HG03342 (cell line): Measurements from ENCODE around the gene RAPSN.

Experiments
- ATAC-seq: cut with Tn5 transposase; IDR thresholded peaks from one replicate; pipeline ENCODE4 v1.9.1; 2021; ENCODE audit warnings: mild to moderate bottlenecking, moderate library complexity; ENCODE audit not compliant: unreplicated experiment

RAPSN gene

GRCh38 chr11:47409440-47410369 lies 39.2 kb downstream of the RAPSN start:
- ATAC-seq: no peak

GRCh38 chr11:47408598-47409439 lies 40.1 kb downstream of the RAPSN start:
- peak; percentile 8 for ATAC-seq

GRCh38 chr11:47407746-47408590 lies 41.0 kb downstream of the RAPSN start, which contains the start of gene SLC39A13:
SLC39A13 (plus strand) TSS chr11:47408590; CDS start chr11:47410095, 1,505 bp downstream.
- peak; percentile 78 for ATAC-seq

GRCh38 chr11:47406896-47407745 lies 41.8 kb downstream of the RAPSN start:
- ATAC-seq: no peak

- no peak for ATAC-seq
These were observed 45.4 kb downstream of the RAPSN start for GRCh38 chr11:47403571-47403970.

- no peak for ATAC-seq
These were observed 45.8 kb downstream of the RAPSN start for GRCh38 chr11:47403135-47403534.

- ATAC-seq: peak; percentile 72
These were observed 48.1 kb downstream of the RAPSN start for GRCh38 chr11:47400768-47401279.

- peak; percentile 41 for ATAC-seq
These were observed 48.8 kb downstream of the RAPSN start for GRCh38 chr11:47399860-47400767.

GRCh38 chr11:47398551-47398950 lies 50.4 kb downstream of the RAPSN start:
- ATAC-seq: no peak

GRCh38 chr11:47398011-47398410 lies 50.9 kb downstream of the RAPSN start:
- no peak for ATAC-seq

- no peak for ATAC-seq
These were observed 53.0 kb downstream of the RAPSN start for GRCh38 chr11:47396049-47396320.

GRCh38 chr11:47395223-47396048 lies 53.5 kb downstream of the RAPSN start:
- ATAC-seq: no peak

- ATAC-seq: peak; percentile 70
These were observed 54.4 kb downstream of the RAPSN start for GRCh38 chr11:47394322-47395222.

GRCh38 chr11:47394050-47394321 lies 55.0 kb downstream of the RAPSN start:
- no peak for ATAC-seq

- no peak for ATAC-seq
These were observed 55.5 kb downstream of the RAPSN start for GRCh38 chr11:47393163-47394049.

- no peak for ATAC-seq
These were observed 56.3 kb downstream of the RAPSN start for GRCh38 chr11:47392546-47393162.
